Activated gamma-delta T cell (primary cell): ENCODE data around the gene ZBTB7A.
"Not testable (repeated sequence)": the region's sequence is repeated elsewhere in the genome, so short reads cannot be mapped to it uniquely, and the experiment has no call there.

Source experiments
- DNase-seq: peaks from one replicate; lab custom pipeline; 2025; lab: John Stamatoyannopoulos, UW

ZBTB7A gene

DNA sequence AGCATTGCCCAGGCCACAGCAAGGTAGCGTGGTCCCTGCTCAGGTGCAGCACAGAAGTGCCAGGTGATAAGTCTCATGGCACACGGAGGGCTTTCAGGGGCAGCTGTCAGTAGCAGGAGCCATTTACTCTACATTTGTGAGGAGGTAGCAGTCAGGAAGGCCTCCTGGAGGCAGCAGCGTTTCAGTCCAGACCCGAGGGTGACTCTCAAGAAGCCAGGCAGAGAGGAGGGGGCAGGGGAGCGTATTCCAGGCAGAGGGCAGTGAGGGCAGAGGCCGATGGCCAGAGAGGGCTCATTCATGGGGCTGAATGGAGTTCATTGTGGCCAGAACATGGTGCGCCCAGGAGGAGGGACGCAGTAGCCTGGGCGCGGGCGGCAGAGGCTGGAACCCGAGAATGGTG is 50.2 kb downstream of the ZBTB7A start:
- no peak for DNase-seq

DNA sequence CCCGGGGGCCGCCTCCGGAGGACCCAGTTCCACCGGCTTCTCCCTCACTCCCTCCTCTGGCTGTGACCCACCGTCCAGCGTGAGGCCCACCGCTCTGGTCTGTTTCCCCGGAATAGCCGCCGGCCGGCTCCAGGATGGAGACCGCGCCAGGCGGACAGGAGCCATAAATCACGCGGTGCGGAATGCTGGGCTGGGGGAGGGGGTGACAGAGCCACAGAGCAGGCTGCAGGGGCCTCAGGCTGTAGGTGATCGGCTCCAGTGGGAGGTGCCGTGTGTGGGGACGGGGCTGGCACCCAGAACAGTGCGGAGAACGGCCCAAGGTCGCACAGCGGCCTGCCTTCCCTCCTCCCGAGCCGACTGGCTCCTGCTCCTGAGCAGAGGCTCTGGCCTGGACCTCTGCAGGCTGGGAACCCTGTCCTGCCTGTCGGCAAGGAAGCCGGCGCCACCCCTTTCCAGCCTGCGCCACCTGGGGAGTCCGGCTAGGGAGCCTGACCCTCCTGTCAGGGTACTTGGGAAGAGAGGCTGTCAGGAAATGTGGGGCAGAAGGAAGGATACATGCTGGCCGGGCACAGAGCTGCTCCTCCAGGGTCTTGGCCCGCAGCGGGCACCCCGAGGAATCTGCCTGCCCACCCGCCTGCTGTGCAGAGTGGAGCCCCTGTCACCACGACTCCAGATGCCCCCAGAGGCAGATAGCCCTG is 50.8 kb downstream of the ZBTB7A start:
- DNase-seq = no peak

DNA sequence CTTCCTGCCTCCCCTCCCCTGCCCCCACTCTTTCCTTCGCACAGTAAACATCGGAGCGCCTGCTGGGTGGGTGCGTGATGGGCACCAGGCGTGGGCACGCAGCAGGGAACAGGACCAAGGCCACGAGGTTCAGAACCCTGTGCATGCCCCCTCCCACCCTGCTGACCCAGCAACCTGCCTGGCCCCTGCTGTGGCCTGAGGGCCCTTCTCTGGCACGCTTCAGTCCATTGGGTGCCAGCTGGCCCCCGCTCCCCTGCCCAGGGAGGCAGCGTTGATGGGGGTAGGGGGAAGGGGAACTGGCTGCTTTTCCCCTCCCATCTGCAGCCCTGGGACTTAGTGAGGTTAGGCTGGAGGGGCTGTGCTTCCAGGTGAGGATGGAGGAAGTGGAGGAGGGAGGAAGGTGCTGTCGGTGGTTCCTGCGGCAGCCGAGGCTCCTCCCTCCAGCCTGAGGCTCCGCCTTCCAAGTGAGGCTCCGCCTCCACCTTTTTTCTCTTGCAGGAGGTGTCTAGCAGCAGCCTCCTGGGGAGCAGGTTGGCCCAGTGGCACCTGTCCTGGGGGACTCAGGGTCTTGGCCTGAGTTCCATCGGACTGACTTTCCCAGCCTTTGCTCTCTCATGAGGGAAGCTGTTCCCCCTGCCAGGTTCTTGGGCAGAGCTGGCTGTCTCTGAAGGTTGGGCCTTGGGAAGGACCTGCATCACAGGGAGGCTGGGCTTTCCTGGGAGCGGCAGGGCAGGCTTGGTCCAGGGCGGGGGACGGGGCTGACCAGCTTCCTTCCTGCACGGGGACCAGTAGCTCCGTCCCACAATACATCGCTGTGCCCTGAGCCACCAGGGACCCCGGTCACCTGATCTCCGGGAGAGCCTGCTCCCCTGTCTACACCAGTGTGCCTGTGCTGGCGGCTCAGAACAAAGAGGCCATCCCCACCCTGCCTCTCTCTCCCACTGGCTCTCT is 51.9 kb downstream of the ZBTB7A start:
- DNase-seq = no peak

DNA sequence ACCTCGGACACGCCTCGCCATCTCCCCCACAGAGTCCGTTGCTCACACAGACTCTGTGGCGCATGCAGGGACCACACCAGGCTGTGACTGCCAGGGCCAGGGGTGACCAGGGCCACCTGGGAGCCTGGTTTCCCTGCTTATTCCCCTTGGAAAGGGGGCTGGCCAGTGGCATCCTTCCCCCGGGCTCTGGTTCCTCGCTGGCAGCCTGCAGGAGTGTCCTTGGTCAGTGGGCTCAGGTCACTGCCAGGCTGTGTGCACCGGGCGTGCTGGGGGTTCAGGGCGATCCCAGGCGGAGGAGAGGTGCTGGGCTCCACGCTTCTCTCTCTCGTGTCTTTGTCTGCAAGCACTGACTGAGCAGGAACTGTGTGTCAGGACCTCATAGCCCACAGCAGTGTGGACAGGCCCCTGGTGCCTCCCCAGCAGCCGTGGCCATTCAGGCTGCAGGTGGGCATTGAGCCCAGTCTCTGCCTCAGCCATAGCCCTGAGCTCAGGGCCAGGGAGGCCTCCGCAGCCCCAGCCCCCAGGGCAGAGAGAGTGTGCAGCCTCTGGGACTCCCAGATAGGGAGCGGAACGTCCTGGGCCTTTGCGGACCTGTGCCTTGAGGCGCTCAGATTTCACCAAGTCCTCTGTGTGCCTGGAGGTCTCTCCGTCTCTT is 52.7 kb downstream of the ZBTB7A start:
- no peak for DNase-seq

DNA sequence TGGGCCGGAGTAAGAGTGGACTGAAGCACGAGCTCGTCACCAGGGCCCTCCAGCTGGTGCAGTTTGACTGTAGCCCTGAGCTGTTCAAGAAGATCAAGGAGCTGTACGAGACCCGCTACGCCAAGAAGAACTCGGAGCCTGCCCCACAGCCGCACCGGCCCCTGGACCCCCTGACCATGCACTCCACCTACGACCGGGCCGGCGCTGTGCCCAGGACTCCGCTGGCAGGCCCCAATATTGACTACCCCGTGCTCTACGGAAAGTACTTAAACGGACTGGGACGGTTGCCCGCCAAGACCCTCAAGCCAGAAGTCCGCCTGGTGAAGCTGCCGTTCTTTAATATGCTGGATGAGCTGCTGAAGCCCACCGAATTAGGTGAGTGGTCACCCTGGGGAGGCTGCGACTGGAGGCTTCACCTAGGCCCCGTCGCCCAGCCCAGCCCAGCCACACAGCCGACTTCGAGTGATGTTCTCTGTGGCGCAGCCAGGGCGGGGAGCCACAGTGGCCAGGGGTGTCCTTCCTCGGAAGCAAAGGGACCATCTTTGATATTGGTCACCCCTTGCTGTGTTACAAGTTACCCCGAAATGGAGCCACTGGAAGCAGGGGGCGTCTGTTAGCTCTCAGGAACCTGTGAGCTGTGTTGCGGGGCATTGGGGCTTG is 53.6 kb downstream of the ZBTB7A start:
- DNase-seq = no peak

DNA sequence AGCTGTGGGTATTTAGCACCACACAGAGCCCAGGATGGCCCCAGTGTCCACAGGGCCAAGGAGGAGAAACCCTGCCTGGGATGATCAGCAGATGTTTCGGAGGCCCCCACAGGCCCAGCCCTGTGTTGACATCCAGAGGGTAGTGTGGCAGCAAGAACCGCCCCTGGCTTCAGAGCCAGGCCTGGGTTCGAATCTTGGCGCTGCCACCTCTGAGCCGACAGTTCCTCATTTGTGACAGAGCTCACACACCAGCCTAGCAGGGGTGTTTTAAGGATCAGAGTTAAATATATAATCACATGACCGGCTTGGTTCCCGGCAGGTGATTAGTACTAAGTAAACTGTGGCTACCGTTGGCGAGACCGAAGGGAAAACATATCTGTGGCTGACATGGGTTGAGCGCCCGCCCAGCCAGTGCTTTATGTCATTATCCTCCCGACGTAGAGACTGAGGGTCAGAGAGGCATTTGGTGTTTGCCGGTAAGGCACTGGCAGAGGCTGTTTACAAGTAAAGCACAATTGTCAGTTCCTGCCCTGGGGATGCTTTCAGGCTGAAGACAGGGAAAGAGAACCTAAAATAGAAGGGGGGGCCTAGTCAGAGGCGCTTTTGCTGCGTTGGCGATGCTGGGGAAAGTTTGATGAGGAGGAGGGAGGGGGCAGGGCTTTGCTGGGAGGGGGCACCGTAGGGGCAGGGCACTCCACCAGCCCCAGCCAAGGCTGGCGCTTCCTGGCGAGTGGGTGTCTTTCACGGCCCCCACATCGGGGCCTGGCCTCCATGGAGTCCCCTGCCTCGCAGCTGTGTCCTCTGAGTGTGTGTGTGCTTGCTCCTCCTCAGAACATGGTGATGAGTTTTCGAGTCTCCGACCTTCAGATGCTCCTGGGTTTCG is 54.4 kb downstream of the ZBTB7A start:
- no peak for DNase-seq

DNA sequence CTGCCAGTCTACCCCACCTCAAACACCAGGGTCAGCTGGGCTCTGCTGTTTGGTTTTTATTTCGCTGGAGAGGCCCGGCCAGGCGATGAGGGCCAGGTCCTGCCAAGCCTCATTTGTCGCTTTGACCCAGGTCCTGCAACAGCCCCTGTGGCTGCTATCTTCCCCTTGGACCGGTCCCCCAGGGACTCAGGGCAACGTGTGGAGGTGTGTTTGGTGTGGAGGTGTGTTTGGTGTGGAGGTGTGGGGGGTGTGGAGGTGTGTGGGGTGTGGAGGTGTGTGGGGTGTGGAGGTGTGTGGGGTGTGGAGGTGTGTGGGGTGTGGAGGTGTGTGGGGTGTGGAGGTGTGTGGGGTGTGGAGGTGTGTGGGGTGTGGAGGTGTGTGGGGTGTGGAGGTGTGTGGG is 55.3 kb downstream of the ZBTB7A start:
- not testable (repeated sequence) for DNase-seq

DNA sequence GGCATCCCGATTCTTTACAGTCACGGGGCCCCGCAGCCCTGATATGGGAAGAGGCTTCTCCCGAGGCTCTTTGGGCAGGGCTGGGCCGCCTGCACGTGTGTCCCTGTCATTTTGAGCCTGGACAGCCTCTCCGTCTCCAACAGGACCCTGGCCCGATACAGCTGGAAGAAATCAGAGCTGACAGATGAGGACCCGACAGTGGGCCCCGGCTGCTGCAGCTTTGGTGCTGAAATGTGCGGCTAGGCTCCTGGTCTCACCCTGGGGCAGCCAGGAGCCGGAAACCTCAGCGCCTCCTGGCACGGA is 55.9 kb downstream of the ZBTB7A start:
- DNase-seq = no peak

DNA sequence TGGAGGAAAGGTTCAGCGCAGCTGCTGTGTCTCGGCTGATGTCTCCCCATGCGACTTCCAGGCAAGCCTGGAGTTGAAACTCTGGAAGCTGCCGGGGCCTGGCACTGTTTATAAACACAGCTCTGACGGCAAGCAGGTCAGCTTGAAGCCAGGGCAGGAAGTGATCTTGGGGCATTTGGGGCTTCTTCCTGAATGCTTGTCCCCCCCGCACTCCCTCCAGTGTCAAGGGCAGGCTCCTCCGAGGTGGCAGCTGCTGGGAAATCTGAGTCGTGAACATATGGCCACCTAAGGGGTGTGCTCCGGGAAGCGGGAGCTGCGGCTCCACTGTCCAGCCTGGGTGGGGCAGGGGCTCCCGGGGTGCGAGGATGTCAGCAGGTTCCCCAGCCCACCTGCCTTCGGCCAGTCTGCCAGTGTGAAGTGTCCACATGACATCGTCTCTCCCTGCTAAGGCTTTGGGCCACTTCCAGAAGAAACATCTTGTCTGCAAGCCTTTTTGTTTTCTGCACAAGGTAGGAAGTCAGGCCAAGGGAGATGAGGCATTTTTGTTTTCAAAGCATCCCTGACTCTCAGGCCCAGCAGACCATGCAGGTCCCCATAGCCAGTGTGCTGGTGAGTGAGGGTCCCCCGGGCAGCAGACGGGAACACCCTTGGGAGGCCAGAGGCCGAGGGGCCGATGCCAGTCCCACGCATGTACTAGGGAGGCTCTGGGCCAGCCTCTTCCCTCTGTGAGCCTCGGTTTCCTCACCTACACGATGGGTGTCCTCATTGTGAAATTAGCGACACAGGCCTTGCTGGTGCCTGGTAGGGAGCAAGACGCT is 56.5 kb downstream of the ZBTB7A start:
- no peak for DNase-seq

DNA sequence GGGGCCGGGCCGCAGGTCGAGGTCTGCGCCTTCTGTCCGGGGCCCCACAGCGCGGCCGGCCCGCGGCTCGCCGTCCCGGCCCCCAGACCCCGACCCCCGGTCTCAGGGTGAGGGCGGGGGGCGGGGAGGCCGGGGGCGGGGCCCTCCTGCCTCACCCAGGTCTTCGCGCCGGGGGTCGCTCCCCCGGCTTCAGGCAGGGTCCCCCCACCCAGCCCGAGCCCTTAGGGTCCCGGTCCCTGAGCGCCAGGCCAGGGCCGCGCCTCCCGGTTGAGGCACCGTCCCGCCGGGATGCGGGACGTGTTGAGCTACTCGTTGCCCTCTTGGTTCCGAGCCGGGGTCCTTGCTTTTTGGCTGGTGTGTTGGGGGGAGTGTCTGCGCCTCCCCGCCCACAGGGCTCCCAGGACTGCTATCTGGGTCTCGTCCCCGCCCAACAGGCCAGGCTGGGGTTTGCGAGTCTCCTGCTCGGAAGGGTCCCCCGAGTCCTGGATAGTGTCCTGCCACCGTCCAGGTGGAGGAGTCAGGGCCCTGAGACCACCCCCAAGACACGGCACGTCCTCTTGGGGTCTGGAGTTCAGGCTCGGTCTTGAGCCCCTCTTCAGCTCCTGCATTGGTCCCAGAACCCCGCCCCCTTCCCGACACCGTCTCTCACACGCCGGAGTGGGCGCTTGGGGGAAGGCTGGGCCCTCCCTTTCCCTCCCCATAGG is 58.7 kb downstream of the ZBTB7A start:
- no peak for DNase-seq

DNA sequence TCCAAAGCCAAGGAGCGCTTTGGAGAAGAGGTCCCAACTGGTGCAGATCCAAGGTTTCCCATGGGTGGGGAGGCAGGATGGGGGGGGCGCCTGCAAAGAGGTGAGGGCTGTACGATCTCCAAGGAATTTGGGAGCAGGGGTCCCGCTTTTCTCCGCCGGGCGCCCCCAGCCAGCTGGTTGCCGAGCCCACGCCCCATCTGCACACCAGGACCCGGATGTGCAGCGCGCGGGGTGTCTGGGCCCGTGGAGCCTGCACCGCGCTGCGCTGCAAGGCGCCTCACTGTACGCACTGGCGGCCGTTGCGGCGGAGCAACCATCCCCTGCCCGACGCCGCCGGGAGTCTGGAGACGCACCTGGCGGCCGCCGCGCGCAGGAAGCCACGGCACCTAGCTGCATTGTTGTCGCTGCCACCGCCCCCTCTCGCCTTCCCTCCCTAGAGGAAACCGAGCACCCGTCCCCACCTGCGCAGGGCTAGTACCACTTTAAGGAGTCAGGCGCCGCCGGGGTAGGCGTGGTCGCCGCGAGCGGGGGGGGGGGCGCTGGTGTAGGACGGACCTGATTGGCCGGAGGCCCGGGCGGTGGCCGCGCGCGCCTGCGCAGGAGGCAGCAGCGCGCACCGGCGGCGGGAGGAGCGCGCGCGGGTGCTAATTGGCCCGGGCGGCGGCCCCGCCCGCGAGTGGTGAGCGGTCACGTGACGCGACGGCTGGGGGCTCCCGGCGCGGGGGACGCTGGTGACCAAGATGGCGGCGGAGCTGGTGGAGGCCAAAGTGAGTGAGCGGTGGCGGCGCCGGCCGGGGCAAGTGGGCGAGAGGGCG is 59.5 kb downstream of the ZBTB7A start, which contains the start of gene PIAS4:
Gene PIAS4 (plus strand): TSS at position 716 of the 815 bp plus-strand sequence. CDS start 25 bp downstream, at position 741.
- DNase-seq = peak; percentile 96

DNA sequence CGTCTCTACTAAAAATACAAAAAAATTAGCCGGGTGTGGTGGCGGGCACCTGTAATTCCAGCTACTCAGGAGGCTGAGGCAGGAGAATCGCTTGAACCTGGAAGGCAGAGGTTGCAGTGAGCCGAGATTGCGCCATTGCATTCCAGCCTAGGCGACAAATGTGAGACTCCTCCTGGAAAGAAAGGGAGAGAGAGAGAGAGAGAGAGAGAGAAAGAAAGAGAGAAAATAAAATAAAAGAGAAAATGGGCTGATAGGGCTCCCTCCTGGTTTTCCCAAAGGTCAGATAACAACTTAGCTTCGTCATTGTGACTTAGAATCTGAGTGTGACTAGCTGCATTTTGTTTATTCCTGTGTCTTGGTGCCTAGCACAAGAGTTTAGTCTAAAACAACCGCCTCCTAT is 61.3 kb downstream of the ZBTB7A start:
- not testable (repeated sequence) for DNase-seq

DNA sequence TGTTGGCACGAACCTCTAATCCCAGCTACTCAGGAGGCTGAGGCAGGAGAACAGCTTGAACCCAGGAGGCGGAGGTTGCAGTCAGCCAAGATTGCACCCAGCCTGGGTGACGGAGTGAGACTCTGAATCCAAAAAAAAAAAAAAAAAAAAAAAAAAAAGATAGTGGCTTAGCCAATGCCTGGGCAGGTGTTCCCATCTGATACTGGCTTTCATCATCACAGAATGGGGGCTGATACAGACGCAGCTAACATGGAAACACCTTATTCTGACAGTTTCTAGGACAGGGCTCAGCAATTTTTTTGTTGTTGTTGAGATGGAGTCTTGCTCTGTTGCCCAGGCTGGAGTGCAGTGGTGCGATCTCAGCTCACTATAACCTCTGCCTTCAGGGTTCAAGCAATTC is 65.9 kb downstream of the ZBTB7A start:
- DNase-seq = not testable (repeated sequence)

DNA sequence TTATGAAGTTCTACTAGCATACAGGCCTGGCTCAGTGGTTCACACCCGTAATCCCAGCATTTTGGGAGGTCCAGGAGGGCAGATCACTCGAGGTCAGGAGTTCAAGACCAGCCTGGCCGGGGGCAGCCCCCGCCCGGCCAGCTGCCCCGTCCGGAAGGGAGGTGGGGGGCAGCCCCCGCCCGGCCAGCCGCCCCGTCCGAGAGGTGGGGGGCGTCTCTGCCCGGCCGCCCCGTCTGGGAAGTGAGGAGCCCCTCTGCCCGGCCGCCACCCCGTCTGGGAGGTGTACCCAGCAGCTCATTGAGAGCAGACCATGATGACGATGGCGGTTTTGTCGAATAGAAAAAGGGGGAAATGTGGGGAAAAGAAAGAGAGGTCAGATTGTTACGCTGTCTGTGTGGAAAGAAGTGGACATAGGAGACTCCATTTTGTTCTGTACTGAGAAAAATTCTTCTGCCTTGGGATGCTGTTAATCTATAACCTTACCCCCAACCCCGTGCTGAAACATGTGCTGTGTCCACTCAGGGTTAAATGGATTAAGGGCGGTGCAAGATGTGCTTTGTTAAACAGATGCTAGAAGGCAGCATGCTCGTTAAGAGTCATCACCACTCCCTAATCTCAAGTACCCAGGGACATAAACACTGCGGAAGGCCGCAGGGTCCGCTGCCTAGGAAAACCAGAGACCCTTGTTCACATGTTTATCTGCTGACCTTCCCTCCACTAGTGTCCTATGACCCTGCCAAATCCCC is 67.9 kb downstream of the ZBTB7A start:
- DNase-seq = not testable (repeated sequence)

DNA sequence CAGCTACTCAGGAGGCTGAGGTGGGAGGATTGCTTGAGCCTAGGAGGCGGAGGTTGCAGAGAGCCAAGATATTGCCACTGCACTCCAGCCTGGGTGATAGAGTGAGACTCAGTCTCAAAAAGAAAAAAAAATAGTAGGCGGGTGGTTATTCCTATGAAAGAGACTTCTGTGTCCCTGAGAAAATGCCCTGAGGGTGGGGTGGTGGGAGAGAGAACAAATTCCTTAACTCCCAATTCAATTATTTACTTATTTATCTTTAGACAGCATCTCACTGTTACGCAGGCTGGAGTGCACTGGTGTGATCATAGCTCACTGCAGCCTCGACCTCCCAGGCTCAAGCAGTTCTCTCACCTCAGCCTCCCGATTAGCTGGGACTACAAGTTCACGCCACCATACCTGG is 71.1 kb downstream of the ZBTB7A start:
- DNase-seq = no peak
